ENCODE measurements around the gene DAB2.

DNA sequence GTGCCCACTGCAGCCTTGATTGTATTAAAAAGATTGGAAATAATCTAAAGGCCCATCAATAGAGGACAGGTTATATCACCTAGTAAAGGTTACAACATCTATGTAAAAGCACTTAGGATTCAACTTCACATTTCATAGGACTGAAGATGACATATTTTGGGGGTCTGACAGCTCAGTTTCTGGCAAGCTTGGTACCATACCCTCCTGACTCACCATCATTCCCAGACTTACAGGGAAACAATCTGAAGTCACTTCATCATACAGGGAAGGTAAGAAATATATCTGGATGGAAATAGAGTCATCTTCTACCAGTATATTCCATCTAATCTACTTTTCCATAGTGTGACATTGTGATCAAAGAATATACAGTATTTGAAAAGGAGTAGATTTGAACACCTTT is 28.8 kb upstream of the DAB2 start:
- TF ChIP-seq, protein P1, sequence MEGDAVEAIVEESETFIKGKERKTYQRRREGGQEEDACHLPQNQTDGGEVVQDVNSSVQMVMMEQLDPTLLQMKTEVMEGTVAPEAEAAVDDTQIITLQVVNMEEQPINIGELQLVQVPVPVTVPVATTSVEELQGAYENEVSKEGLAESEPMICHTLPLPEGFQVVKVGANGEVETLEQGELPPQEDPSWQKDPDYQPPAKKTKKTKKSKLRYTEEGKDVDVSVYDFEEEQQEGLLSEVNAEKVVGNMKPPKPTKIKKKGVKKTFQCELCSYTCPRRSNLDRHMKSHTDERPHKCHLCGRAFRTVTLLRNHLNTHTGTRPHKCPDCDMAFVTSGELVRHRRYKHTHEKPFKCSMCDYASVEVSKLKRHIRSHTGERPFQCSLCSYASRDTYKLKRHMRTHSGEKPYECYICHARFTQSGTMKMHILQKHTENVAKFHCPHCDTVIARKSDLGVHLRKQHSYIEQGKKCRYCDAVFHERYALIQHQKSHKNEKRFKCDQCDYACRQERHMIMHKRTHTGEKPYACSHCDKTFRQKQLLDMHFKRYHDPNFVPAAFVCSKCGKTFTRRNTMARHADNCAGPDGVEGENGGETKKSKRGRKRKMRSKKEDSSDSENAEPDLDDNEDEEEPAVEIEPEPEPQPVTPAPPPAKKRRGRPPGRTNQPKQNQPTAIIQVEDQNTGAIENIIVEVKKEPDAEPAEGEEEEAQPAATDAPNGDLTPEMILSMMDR (IDR thresholded peaks at IDR 0.05): no peak
- no peak for TF ChIP-seq POLR2A (IDR thresholded peaks at IDR 0.05)

Data from Peyer's patch (tissue), 4 donors.